ENCODE measurements around the gene RAPGEF3.

- TF ChIP-seq POLR2A (IDR thresholded peaks at IDR 0.05; ENCODE audit: low read length) (no peak), GATA1 (IDR thresholded peaks at IDR 0.05; ENCODE audit: low read depth, low read length) (no peak)
Measured at GRCh38 chr12:47707355-47707754, 51.3 kb downstream of the RAPGEF3 start.

All from erythroblast (primary cell).